Endothelial cell of umbilical vein (primary cell): ENCODE measurements around the gene KDM3A. TPM values are rescaled to one million over a fixed set of nuclear protein-coding genes. Genes with fewer than 3 reads are reported as not detected.

Source experiments
- BruUV-seq: library from RNA; stranded (reverse); fragments of 400-500 nt; replicated peaks from 2 replicates; lab custom pipeline; 2021; lab: Mats Ljungman, UMichigan
- CTCF ChIA-PET: fragments of 300-600, 350-600 bp; sonication (Branson Sonifier 250); formaldehyde crosslinking; loops from one replicate; lab custom pipeline; 2021; ENCODE audit warnings: antibody characterized with exemption, inconsistent platforms; lab: Charles Lee
- POLR2A ChIA-PET: fragments of 300-600, 350-600 bp; sonication (Branson Sonifier 250); formaldehyde crosslinking; loops from one replicate; lab custom pipeline; 2021; ENCODE audit warnings: antibody characterized with exemption, inconsistent platforms; lab: Charles Lee
- DNase-seq: peaks from one replicate; pipeline ENCODE4 v3.0.0-alpha.2; 2011; ENCODE audit warnings: low read depth, low spot score
- FAIRE-seq: peaks from 2 replicates; lab custom pipeline; 2011; peaks lifted over from hg19 to GRCh38; lab: Jason Lieb, UNC
- H2AFZ ChIP-seq: 2 replicates; pipeline ENCODE4 v1.6.0; 2012; ENCODE audit warnings: low read depth, low read length, control low read depth, inconsistent platforms
- H3K27ac ChIP-seq: 2 replicates; pipeline ENCODE4 v1.5.1; 2011; ENCODE audit warnings: low read depth, mild to moderate bottlenecking, control low read depth, low read length, moderate library complexity; ENCODE audit not compliant: insufficient read depth
- H3K27me3 ChIP-seq, 2 experiments: 2 replicates each; pipeline versions ENCODE4 v1.6.0 to v1.6.1; 2011; ENCODE audit warnings: low read length in 2 of 2, mixed read lengths in 1 of 2; ENCODE audit not compliant: control insufficient read depth in 2 of 2, insufficient read depth in 2 of 2
- H3K36me3 ChIP-seq, 2 experiments: 2 replicates in 1 of 2; 3 replicates in 1 of 2; pipeline ENCODE4 v1.5.1; 2011; ENCODE audit warnings: low read length in 2 of 2, mild to moderate bottlenecking in 1 of 2, moderate library complexity in 1 of 2; ENCODE audit not compliant: control insufficient read depth in 2 of 2, insufficient read depth in 2 of 2; ENCODE audit errors: extremely low read depth in 1 of 2
- H3K4me1 ChIP-seq: 3 replicates; pipeline ENCODE4 v1.5.1; 2011; ENCODE audit warnings: mild to moderate bottlenecking, low read length; ENCODE audit not compliant: control insufficient read depth, insufficient read depth; ENCODE audit errors: extremely low read depth
- H3K4me2 ChIP-seq: 2 replicates; pipeline ENCODE4 v1.6.1; 2011; ENCODE audit warnings: low read length, control low read depth, mixed read lengths; ENCODE audit not compliant: insufficient read depth
- H3K4me3 ChIP-seq, 3 experiments: fragments of 200-600 bp in 1 of 3; sonication (generic), shearing (Covaris generic) in 1 of 3; replicated peaks in 1 of 3; 2 replicates each; pipeline ENCODE4 v1.5.1; 2011 to 2016; ENCODE audit warnings: control low read depth in 3 of 3, low read length in 3 of 3, mild to moderate bottlenecking in 2 of 3, inconsistent platforms in 1 of 3, low read depth in 1 of 3, moderate library complexity in 1 of 3; ENCODE audit not compliant: insufficient read depth in 1 of 3
- H3K79me2 ChIP-seq: 2 replicates; pipeline ENCODE4 v1.6.0; 2012; ENCODE audit warnings: low read length, inconsistent platforms; ENCODE audit not compliant: control insufficient read depth, insufficient read depth
- H3K9ac ChIP-seq: replicated peaks from 2 replicates; pipeline ENCODE3; 2011; ENCODE audit warnings: low read length, control low read depth; ENCODE audit not compliant: insufficient read depth; ENCODE audit errors: extremely low read depth
- H3K9me1 ChIP-seq: replicated peaks from 3 replicates; pipeline ENCODE4 v1.6.0; 2011; ENCODE audit warnings: mild to moderate bottlenecking, low read length; ENCODE audit not compliant: control insufficient read depth, insufficient read depth; ENCODE audit errors: extremely low read depth
- H3K9me3 ChIP-seq: replicated peaks from 2 replicates; pipeline ENCODE4 v1.5.1; 2012; ENCODE audit warnings: low read length, inconsistent platforms; ENCODE audit not compliant: control insufficient read depth, insufficient read depth
- H4K20me1 ChIP-seq: replicated peaks from 2 replicates; pipeline ENCODE3; 2011; ENCODE audit warnings: mild to moderate bottlenecking, low read length; ENCODE audit not compliant: control insufficient read depth, insufficient read depth; ENCODE audit errors: extremely low read depth
- EZH2 ChIP-seq: IDR thresholded peaks from 2 replicates; pipeline ENCODE4 v1.6.1; 2012; ENCODE audit warnings: borderline replicate concordance, low read depth, mild to moderate bottlenecking, moderate library complexity, low read length, inconsistent platforms; ENCODE audit not compliant: severe bottlenecking
- FOS ChIP-seq: IDR thresholded peaks from 2 replicates; pipeline ENCODE4 v1.6.1; 2011; ENCODE audit warnings: mild to moderate bottlenecking, low read length, moderate library complexity, borderline replicate concordance; ENCODE audit not compliant: insufficient read depth
- GATA2 ChIP-seq: IDR thresholded peaks from 2 replicates; pipeline ENCODE4 v1.7.0; 2011; ENCODE audit warnings: low read depth, mild to moderate bottlenecking, moderate library complexity, mixed read lengths, low read length; ENCODE audit not compliant: insufficient read length, insufficient read depth
- JUN ChIP-seq: IDR thresholded peaks from 2 replicates; pipeline ENCODE4 v1.6.1; 2011; ENCODE audit warnings: borderline replicate concordance, low read depth; ENCODE audit not compliant: insufficient read length, insufficient read depth
- MYC ChIP-seq: IDR thresholded peaks from one replicate; pipeline ENCODE4 v1.6.1; 2011; ENCODE audit warnings: mild to moderate bottlenecking, low read depth, low read length
- POLR2A ChIP-seq: IDR thresholded peaks from 2 replicates; pipeline ENCODE4 v1.6.1; 2012; ENCODE audit warnings: low read depth, mild to moderate bottlenecking, control low read depth, low read length
- POLR2AphosphoS5 ChIP-seq: IDR thresholded peaks from 2 replicates; pipeline ENCODE4 v1.6.1; 2012; ENCODE audit warnings: low read depth, mild to moderate bottlenecking, control low read depth, low read length, moderate library complexity; ENCODE audit not compliant: insufficient read depth
- dilution Hi-C: fragments of 300-500 bp; cut with MboI; formaldehyde crosslinking; loops from one replicate; pipeline ENCODE4 v1.15.0; 2019; ENCODE audit warnings: low sequenced_read_pairs; ENCODE audit not compliant: extremely low pct_ligation_motif_present
- intact Hi-C: fragments of 100-400 bp; cut with micrococcal nuclease; formaldehyde crosslinking; loops from one replicate; pipeline ENCODE4 v1.10.0; 2022
- polyA plus RNA-seq, 4 experiments: library from polyadenylated mRNA; depleted of rRNA in 3 of 4; stranded (reverse) in 3 of 4; unstranded in 1 of 4; fragments of >200 nt; gene quantifications; 2 replicates each; pipeline versions ENCODE4 v1.2.1 to v1.2.3, GENCODE V29; 2011 to 2012; ENCODE audit warnings: missing spikeins in 1 of 4
- total RNA-seq: library from RNA; stranded (reverse); gene quantifications from 2 replicates; pipeline ENCODE4 v1.2.3, GENCODE V29; 2021
- TF ChIP-seq, protein P1 (sequence below), 2 donors: IDR thresholded peaks; 1 replicate in 1 of 2; 2 replicates in 1 of 2; pipeline ENCODE4 v1.5.1; 2011; ENCODE audit warnings: low read length in 2 of 2, mild to moderate bottlenecking in 2 of 2, moderate library complexity in 2 of 2, control low read depth in 1 of 2, inconsistent platforms in 1 of 2, low read depth in 1 of 2; ENCODE audit not compliant: insufficient read depth in 1 of 2; ENCODE audit errors: extremely low read depth in 1 of 2
- TF ChIP-seq, protein P2 (sequence below): IDR thresholded peaks from 2 replicates; pipeline ENCODE4 v1.6.1; 2011; ENCODE audit not compliant: insufficient read depth, insufficient read length

The KDM3A gene
- total and polyA plus RNA-seq, 2 donors (not counting 3 experiments of a cell fraction or from before 2014, with no cell fraction given), result 13.5 to 29.5 TPM

DNA sequence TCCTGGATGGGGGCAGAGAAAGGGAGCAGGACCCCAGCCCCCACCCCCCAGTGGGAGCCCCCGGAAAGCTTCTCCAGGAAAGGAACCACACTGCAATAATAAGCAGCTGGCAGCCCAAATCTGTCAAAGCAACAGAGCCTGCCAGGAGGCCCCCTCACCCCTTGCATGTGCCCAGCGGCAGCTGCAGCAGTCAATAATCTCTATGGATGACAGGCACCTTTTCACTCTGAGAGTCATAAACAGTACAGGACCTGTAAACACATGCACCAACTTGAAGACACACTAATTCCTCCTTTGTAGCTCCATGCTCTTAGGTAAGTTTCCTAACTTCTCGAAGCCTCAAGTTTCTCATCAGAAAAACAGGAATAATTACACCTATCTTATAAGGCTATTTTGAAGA, 26.2 kb upstream of the KDM3A start:
- H3K27ac ChIP-seq, result no peak overlapping the region
- CTCF ChIA-PET, result interaction anchor here (1.9 kb wide), 1 partner anchor 194 kb away, joined by 4 read pairs; no protein-coding TSS in a partner anchor
- no peaks in the 10 kb centered on the region for H3K36me3 ChIP-seq
- H4K20me1 ChIP-seq, result no peaks in the 10 kb centered on the region
- H3K9me1 ChIP-seq, result no peaks in the 10 kb centered on the region
- H3K9me3 ChIP-seq, result no peaks in the 10 kb centered on the region
- no peak for TF ChIP-seq POLR2AphosphoS5
- TF ChIP-seq, protein P1, sequence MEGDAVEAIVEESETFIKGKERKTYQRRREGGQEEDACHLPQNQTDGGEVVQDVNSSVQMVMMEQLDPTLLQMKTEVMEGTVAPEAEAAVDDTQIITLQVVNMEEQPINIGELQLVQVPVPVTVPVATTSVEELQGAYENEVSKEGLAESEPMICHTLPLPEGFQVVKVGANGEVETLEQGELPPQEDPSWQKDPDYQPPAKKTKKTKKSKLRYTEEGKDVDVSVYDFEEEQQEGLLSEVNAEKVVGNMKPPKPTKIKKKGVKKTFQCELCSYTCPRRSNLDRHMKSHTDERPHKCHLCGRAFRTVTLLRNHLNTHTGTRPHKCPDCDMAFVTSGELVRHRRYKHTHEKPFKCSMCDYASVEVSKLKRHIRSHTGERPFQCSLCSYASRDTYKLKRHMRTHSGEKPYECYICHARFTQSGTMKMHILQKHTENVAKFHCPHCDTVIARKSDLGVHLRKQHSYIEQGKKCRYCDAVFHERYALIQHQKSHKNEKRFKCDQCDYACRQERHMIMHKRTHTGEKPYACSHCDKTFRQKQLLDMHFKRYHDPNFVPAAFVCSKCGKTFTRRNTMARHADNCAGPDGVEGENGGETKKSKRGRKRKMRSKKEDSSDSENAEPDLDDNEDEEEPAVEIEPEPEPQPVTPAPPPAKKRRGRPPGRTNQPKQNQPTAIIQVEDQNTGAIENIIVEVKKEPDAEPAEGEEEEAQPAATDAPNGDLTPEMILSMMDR (IDR thresholded peaks at IDR 0.05; ENCODE audit: extremely low read depth in 1 of 2, insufficient read depth in 1 of 2, low read depth in 1 of 2, low read length in 2 of 2), result no peak
- TF ChIP-seq MYC, result no peak
- no peak for TF ChIP-seq FOS
- no peak for TF ChIP-seq JUN
- TF ChIP-seq, protein P2, sequence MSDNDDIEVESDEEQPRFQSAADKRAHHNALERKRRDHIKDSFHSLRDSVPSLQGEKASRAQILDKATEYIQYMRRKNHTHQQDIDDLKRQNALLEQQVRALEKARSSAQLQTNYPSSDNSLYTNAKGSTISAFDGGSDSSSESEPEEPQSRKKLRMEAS, result no peak
- TF ChIP-seq EZH2, result no peak
- no peak for TF ChIP-seq GATA2
- TF ChIP-seq POLR2A, result no peak
- DNase-seq (no peak), FAIRE-seq (no peak)
- no peak overlapping the region for H3K4me2 ChIP-seq
- dilution Hi-C loops (no loop called here), intact Hi-C loops (no loop called here)
- peaks cover 11 to 20% of the 10 kb centered on the region in 2 experiments for H3K27me3 ChIP-seq
- no peak overlapping the region for H3K4me3 ChIP-seq
- H2AFZ ChIP-seq, result no peak overlapping the region
- no peak overlapping the region for H3K9ac ChIP-seq
- H3K79me2 ChIP-seq, result no peaks in the 10 kb centered on the region
- BruUV-seq, result no TSS peak
- POLR2A ChIA-PET, result no interaction called here
- no peaks in the 10 kb centered on the region for H3K4me1 ChIP-seq
